HCT116 (cell line): ENCODE data around the gene PTGIS. TPM values are rescaled to one million over a fixed set of nuclear protein-coding genes. Genes with fewer than 3 reads are reported as not detected.
A peak's percentile ranks its signal among the peaks of the same experiment; 100 is the strongest.

Source experiments
- ATAC-seq: fragments of 200-7000 bp; cut with Tn5 transposase; 2 replicates; pipeline ENCODE4 v1.9.1; 2020; ENCODE audit warnings: mild to moderate bottlenecking, moderate library complexity
- BruUV-seq: library from RNA; stranded (reverse); fragments of 400-500 nt; replicated peaks from 2 replicates; lab custom pipeline; 2021; lab: Mats Ljungman, UMichigan
- CTCF ChIA-PET: fragments of 300-600 bp; sonication (Branson Sonifier 250); formaldehyde crosslinking; loops from one replicate; lab custom pipeline; 2021; ENCODE audit warnings: antibody characterized with exemption; lab: Charles Lee
- POLR2A ChIA-PET: fragments of 300-600, 350-600 bp; sonication (Branson Sonifier 250); formaldehyde crosslinking; loops from one replicate; lab custom pipeline; 2021; ENCODE audit warnings: antibody characterized with exemption; lab: Charles Lee
- RAD21 ChIA-PET, 2 experiments: fragments of 300-600 bp; sonication (Branson Sonifier 250); formaldehyde crosslinking; loops; one replicate each; lab custom pipeline; 2023; ENCODE audit warnings: low total read pairs in 2 of 2; ENCODE audit not compliant: uncharacterized antibody in 2 of 2, unreplicated experiment in 2 of 2, low non-redundant PET in 1 of 2; lab: Charles Lee
- DNase-seq: peaks from one replicate; pipeline ENCODE4 v3.0.0-alpha.2; 2010; ENCODE audit warnings: low read depth, low spot score
- H2AFZ ChIP-seq: fragments of 200-600 bp; shearing (Covaris generic), sonication (generic); 2 replicates; pipeline ENCODE4 v1.6.1; 2017; ENCODE audit warnings: low read depth, mixed run types, mixed read lengths, antibody characterized with exemption, low read length; ENCODE audit not compliant: poor library complexity, severe bottlenecking
- H3K27ac ChIP-seq: 2 replicates; pipeline ENCODE4 v1.5.1; 2012; ENCODE audit warnings: low read depth, low read length
- H3K27me3 ChIP-seq: fragments of 200-600 bp; sonication (generic); 2 replicates; pipeline ENCODE4 v1.6.1; 2016; ENCODE audit warnings: mixed run types, low read length, mixed read lengths; ENCODE audit not compliant: insufficient read depth
- H3K36me3 ChIP-seq, 2 experiments: fragments of 200-500 bp in 1 of 2; fragments of 200-600 bp in 1 of 2; sonication (Bioruptor generic) in 1 of 2; sonication (generic) in 1 of 2; 2 replicates each; pipeline versions ENCODE4 v1.5.1 to v1.6.1; 2014 to 2016; ENCODE audit warnings: low read length in 2 of 2, inconsistent platforms in 1 of 2, mixed read lengths in 1 of 2, mixed run types in 1 of 2; ENCODE audit not compliant: insufficient read depth in 2 of 2, control insufficient read depth in 1 of 2
- H3K4me1 ChIP-seq, 2 experiments: fragments of 200-600 bp in 1 of 2; sonication (generic) in 1 of 2; 2 replicates each; pipeline versions ENCODE4 v1.5.1 to v1.6.1; 2012 to 2017; ENCODE audit warnings: low read length in 2 of 2, inconsistent platforms in 1 of 2, mild to moderate bottlenecking in 1 of 2, mixed read lengths in 1 of 2, mixed run types in 1 of 2, moderate library complexity in 1 of 2; ENCODE audit not compliant: insufficient read depth in 2 of 2, control insufficient read depth in 1 of 2
- H3K4me2 ChIP-seq: fragments of 200-600 bp; sonication (generic); 2 replicates; pipeline ENCODE4 v1.6.1; 2017; ENCODE audit warnings: mixed run types, low read length, mixed read lengths
- H3K4me3 ChIP-seq, 2 experiments: fragments of 200-600 bp in 1 of 2; sonication (generic) in 1 of 2; replicated peaks in 1 of 2; 2 replicates each; pipeline ENCODE4 v1.5.1; 2011 to 2016; ENCODE audit warnings: low read length in 2 of 2, control low read depth in 1 of 2, low read depth in 1 of 2, mild to moderate bottlenecking in 1 of 2, mixed read lengths in 1 of 2, mixed run types in 1 of 2
- H3K79me2 ChIP-seq: fragments of 200-600 bp; sonication (generic); 2 replicates; pipeline ENCODE4 v1.6.1; 2017; ENCODE audit warnings: mild to moderate bottlenecking, mixed run types, low read length, moderate library complexity, mixed read lengths; ENCODE audit not compliant: insufficient read depth
- H3K9ac ChIP-seq: fragments of 200-600 bp; sonication (generic); 2 replicates; pipeline ENCODE4 v1.6.1; 2016; ENCODE audit warnings: low read length, mixed read lengths
- H3K9me2 ChIP-seq: fragments of 200-600 bp; sonication (generic), shearing (Covaris generic); 2 replicates; pipeline ENCODE4 v1.6.1; 2017; ENCODE audit warnings: mixed run types, mild to moderate bottlenecking, moderate library complexity; ENCODE audit not compliant: insufficient read depth
- H3K9me3 ChIP-seq, 2 experiments: fragments of 200-500 bp in 1 of 2; fragments of 200-600 bp in 1 of 2; sonication (Bioruptor generic) in 1 of 2; sonication (generic) in 1 of 2; 2 replicates each; pipeline ENCODE4 v1.6.1; 2014 to 2017; ENCODE audit warnings: low read length in 2 of 2, mixed read lengths in 2 of 2, inconsistent platforms in 1 of 2, low read depth in 1 of 2, mild to moderate bottlenecking in 1 of 2, mixed run types in 1 of 2, moderate library complexity in 1 of 2; ENCODE audit not compliant: control insufficient read depth in 1 of 2, insufficient read depth in 1 of 2
- H4K20me1 ChIP-seq: fragments of 200-600 bp; sonication (generic), shearing (Covaris generic); 2 replicates; pipeline ENCODE4 v1.6.1; 2017; ENCODE audit warnings: mixed run types, mild to moderate bottlenecking, moderate library complexity; ENCODE audit not compliant: insufficient read depth
- ATF3 ChIP-seq: IDR thresholded peaks from 2 replicates; pipeline ENCODE4 v1.6.1; 2012
- CEBPB ChIP-seq: IDR thresholded peaks from 2 replicates; pipeline ENCODE4 v1.6.1; 2012; ENCODE audit warnings: low read depth
- CTCF ChIP-seq, 3 experiments: fragments of 200-600 bp in 1 of 3; sonication (generic) in 1 of 3; IDR thresholded peaks in 2 of 3; conservative IDR thresholded peaks in 1 of 3; 2 replicates each; pipeline ENCODE4 v1.5.1; 2012 to 2017; ENCODE audit warnings: low read depth in 2 of 3, low read length in 2 of 3, antibody characterized with exemption in 1 of 3, borderline replicate concordance in 1 of 3, control low read depth in 1 of 3, mild to moderate bottlenecking in 1 of 3, mixed read lengths in 1 of 3, mixed run types in 1 of 3, moderate library complexity in 1 of 3; ENCODE audit not compliant: insufficient read depth in 1 of 3
- ELF1 ChIP-seq: IDR thresholded peaks from 2 replicates; pipeline ENCODE4 v1.6.1; 2012; ENCODE audit warnings: low read depth, borderline replicate concordance
- JUND ChIP-seq: IDR thresholded peaks from 2 replicates; pipeline ENCODE4 v1.6.1; 2012
- POLR2A ChIP-seq: IDR thresholded peaks from 2 replicates; pipeline ENCODE4 v1.7.0; 2011; ENCODE audit warnings: borderline replicate concordance; ENCODE audit not compliant: insufficient read depth, insufficient read length; ENCODE audit errors: extremely low read depth
- POLR2AphosphoS5 ChIP-seq: IDR thresholded peaks from 2 replicates; pipeline ENCODE4 v1.6.1; 2011; ENCODE audit warnings: mild to moderate bottlenecking, low read depth, low read length, moderate library complexity
- REST ChIP-seq: IDR thresholded peaks from 2 replicates; pipeline ENCODE4 v1.6.1; 2012; ENCODE audit warnings: low read depth
- SIN3A ChIP-seq: IDR thresholded peaks from 2 replicates; pipeline ENCODE4 v1.6.1; 2012; ENCODE audit warnings: low read depth
- SP1 ChIP-seq: IDR thresholded peaks from 2 replicates; pipeline ENCODE4 v1.6.1; 2012; ENCODE audit warnings: low read depth
- TCF7L2 ChIP-seq: IDR thresholded peaks from 2 replicates; pipeline ENCODE4 v1.7.0; 2011; ENCODE audit warnings: borderline replicate concordance, inconsistent platforms; ENCODE audit not compliant: insufficient read depth, insufficient read length; ENCODE audit errors: extremely low read depth
- YY1 ChIP-seq: IDR thresholded peaks from 2 replicates; pipeline ENCODE4 v1.6.1; 2011; ENCODE audit warnings: low read length, low read depth, moderate library complexity, mild to moderate bottlenecking; ENCODE audit not compliant: insufficient replicate concordance; ENCODE audit errors: extremely low read depth
- ZNF274 ChIP-seq: fragments of 200-500 bp; sonication (Bioruptor generic); IDR thresholded peaks from 2 replicates; pipeline ENCODE4 v1.6.1; 2014; ENCODE audit warnings: mild to moderate bottlenecking, low read depth, low read length, inconsistent platforms
- intact Hi-C: fragments of 100-400 bp; cut with micrococcal nuclease; formaldehyde crosslinking; loops from 2 replicates; pipeline ENCODE4 v1.10.0; 2022
- total RNA-seq: library from RNA; stranded (reverse); gene quantifications from one replicate; pipeline ENCODE4 v1.2.1, GENCODE V29; 2021; ENCODE audit not compliant: unreplicated experiment

The PTGIS gene
- total RNA-seq, 1 experiment from 2014 or later = 0.25 TPM

GRCh38 chr20:49582413-49583334, 14.7 kb upstream of the PTGIS start:
- no peaks in the 10 kb centered on the region for H3K79me2 ChIP-seq
- intact Hi-C loops = no loop called here
- no peaks in the 10 kb centered on the region for H3K27me3 ChIP-seq
- H4K20me1 ChIP-seq = no peaks in the 10 kb centered on the region
- BruUV-seq = no TSS peak
- H3K9ac ChIP-seq = no peak overlapping the region
- H3K4me1 ChIP-seq = peaks cover 7 to 17% of the 10 kb centered on the region in 2 experiments
- no peak overlapping the region for H3K4me3 ChIP-seq
- H3K9me3 ChIP-seq = peaks cover 0 to 7% of the 10 kb centered on the region in 2 experiments; a peak in 1 of 4 replicates
- ATAC-seq = no peak
- H3K36me3 ChIP-seq = no peaks in the 10 kb centered on the region
- no peak overlapping the region for H2AFZ ChIP-seq
- no peak for DNase-seq
- H3K4me2 ChIP-seq = peak overlapping the region; percentile 60; the same call in 1 of the 2 replicates
- POLR2A ChIA-PET = no interaction called here
- TF ChIP-seq CTCF (IDR thresholded peaks at IDR 0.05 in 2 of 3, conservative IDR thresholded peaks at IDR 0.05 in 1 of 3; ENCODE audit: borderline replicate concordance in 1 of 3, insufficient read depth in 1 of 3, low read depth in 2 of 3, low read length in 2 of 3) (no peak), YY1 (no peak), TCF7L2 (no peak), POLR2A (no peak), ZNF274 (no peak), REST (no peak), SP1 (no peak), SIN3A (no peak), JUND (no peak), ELF1 (no peak), POLR2AphosphoS5 (no peak), CEBPB (no peak), ATF3 (no peak)
- H3K27ac ChIP-seq = no peak overlapping the region
- H3K9me2 ChIP-seq = no peaks in the 10 kb centered on the region
- RAD21 ChIA-PET = no interaction called here
- CTCF ChIA-PET = no interaction called here
